ENCODE measurements around the gene NUP50.

Gene NUP50

GRCh38 chr22:45210991-45211390 lies 47.3 kb downstream of the NUP50 start:
- H3K4me3 ChIP-seq (ENCODE audit: low read depth, low read length): no peak overlapping the region
- no peak for DNase-seq (ENCODE audit: low read depth)
- TF ChIP-seq, protein P1, sequence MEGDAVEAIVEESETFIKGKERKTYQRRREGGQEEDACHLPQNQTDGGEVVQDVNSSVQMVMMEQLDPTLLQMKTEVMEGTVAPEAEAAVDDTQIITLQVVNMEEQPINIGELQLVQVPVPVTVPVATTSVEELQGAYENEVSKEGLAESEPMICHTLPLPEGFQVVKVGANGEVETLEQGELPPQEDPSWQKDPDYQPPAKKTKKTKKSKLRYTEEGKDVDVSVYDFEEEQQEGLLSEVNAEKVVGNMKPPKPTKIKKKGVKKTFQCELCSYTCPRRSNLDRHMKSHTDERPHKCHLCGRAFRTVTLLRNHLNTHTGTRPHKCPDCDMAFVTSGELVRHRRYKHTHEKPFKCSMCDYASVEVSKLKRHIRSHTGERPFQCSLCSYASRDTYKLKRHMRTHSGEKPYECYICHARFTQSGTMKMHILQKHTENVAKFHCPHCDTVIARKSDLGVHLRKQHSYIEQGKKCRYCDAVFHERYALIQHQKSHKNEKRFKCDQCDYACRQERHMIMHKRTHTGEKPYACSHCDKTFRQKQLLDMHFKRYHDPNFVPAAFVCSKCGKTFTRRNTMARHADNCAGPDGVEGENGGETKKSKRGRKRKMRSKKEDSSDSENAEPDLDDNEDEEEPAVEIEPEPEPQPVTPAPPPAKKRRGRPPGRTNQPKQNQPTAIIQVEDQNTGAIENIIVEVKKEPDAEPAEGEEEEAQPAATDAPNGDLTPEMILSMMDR (IDR thresholded peaks at IDR 0.05; ENCODE audit: low read depth, low read length, missing control alignments): no peak
- in situ Hi-C loops (cut with HindIII; ENCODE audit: low sequenced_read_pairs): no loop called here

DNA sequence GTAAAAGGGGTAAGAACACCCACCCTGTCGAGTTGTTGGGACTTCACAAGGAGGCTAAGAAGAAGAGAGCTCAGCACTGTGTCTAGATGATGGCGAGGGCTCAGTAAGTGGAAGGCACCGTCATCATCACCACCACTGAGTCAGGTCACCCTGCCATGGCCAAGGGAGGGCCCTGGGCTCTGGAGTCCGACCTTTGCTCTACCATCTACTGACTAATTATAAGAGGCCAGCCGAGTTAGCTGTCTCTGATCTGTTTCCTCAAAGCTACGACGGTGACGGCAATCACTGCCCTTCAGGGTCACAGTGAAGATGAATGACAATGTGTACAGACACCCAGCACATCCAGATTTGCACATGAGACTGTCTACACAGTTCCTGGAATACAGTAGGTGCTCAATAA lies 47.7 kb downstream of the NUP50 start:
- in situ Hi-C loops (cut with HindIII; ENCODE audit: low sequenced_read_pairs): no loop called here
- TF ChIP-seq, protein P1 (IDR thresholded peaks at IDR 0.05; ENCODE audit: low read depth, low read length, missing control alignments): no peak
- no peak for DNase-seq (ENCODE audit: low read depth)
- no peak overlapping the region for H3K4me3 ChIP-seq (ENCODE audit: low read depth, low read length)

- DNase-seq (ENCODE audit: low read depth): no peak
- H3K4me3 ChIP-seq (ENCODE audit: low read depth, low read length): peak overlapping the region; percentile 19
- in situ Hi-C loops (cut with HindIII; ENCODE audit: low sequenced_read_pairs): no loop called here
- TF ChIP-seq, protein P1 (IDR thresholded peaks at IDR 0.05; ENCODE audit: low read depth, low read length, missing control alignments): no peak
These were observed 48.1 kb downstream of the NUP50 start for GRCh38 chr22:45211848-45212247.

DNA sequence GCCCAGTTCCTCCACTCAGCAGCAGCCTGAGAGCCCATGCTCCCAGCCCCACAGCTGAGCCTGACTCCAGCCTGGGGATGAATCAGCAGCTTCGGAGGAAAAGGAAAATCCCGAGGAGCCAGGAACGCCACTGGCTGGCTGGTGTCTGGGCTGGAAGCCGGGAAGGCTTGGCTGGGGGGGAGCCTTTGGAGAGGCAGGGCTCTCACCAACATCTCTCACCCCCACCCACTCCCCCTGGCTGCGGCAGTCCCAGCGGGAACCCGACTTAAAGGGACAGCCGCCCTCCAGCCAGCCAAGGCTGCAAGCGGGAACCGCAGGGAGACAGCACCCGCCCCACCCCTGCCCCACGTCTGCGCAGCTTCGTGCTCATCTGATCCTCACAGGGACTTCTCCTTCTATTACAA lies 48.6 kb downstream of the NUP50 start:
- in situ Hi-C loops (cut with HindIII; ENCODE audit: low sequenced_read_pairs): no loop called here
- peak; percentile 47 for DNase-seq (ENCODE audit: low read depth)
- TF ChIP-seq, protein P1 (IDR thresholded peaks at IDR 0.05; ENCODE audit: low read depth, low read length, missing control alignments): no peak
- peak overlapping the region; percentile 19 for H3K4me3 ChIP-seq (ENCODE audit: low read depth, low read length)

GRCh38 chr22:45212992-45213751 lies 49.4 kb downstream of the NUP50 start:
- TF ChIP-seq, protein P1 (IDR thresholded peaks at IDR 0.05; ENCODE audit: low read depth, low read length, missing control alignments): no peak
- in situ Hi-C loops (cut with HindIII; ENCODE audit: low sequenced_read_pairs): no loop called here
- peak overlapping the region; percentile 19 for H3K4me3 ChIP-seq (ENCODE audit: low read depth, low read length)
- no peak for DNase-seq (ENCODE audit: low read depth)

GRCh38 chr22:45216133-45217003 lies 52.6 kb downstream of the NUP50 start:
- no peak overlapping the region for H3K4me3 ChIP-seq (ENCODE audit: low read depth, low read length)
- in situ Hi-C loops (cut with HindIII; ENCODE audit: low sequenced_read_pairs): no loop called here
- no peak for DNase-seq (ENCODE audit: low read depth)
- TF ChIP-seq, protein P1 (IDR thresholded peaks at IDR 0.05; ENCODE audit: low read depth, low read length, missing control alignments): no peak
